ENCODE measurements around the gene CYTH2.
"Not testable (repeated sequence)": the region's sequence is repeated elsewhere in the genome, so short reads cannot be mapped to it uniquely, and the experiment has no call there.

Gene CYTH2

DNA sequence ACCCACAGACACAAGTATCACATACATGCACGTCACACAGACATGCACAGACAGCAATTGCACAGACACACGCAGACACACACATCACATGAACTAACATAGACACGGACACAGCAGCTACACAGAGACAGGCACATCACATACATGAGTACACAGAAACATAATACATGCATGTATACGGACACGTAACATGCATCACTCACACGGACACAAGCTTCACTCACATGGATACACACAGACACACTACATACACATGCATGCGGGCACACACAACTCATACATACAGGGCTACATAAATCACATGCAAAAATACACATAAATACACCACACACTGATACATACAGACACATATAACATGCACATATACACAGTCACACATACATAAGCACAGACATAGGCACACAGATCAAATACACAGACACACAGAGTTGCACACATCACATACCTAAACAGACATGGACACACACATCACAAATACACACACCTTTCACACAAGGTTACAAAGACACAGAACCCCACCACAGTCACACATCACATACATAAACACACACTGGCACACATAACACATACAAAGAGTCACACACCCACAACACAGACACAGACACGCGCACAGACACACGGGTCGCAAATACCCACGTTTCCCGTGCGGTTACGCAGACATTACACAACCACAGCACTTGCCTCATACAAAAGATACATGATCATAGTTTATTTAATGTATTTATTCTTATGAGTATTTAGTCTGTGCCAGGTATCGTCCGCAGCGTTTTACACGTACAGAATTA is 43.5 kb downstream of the CYTH2 start:
- no peak for DNase-seq

DNA sequence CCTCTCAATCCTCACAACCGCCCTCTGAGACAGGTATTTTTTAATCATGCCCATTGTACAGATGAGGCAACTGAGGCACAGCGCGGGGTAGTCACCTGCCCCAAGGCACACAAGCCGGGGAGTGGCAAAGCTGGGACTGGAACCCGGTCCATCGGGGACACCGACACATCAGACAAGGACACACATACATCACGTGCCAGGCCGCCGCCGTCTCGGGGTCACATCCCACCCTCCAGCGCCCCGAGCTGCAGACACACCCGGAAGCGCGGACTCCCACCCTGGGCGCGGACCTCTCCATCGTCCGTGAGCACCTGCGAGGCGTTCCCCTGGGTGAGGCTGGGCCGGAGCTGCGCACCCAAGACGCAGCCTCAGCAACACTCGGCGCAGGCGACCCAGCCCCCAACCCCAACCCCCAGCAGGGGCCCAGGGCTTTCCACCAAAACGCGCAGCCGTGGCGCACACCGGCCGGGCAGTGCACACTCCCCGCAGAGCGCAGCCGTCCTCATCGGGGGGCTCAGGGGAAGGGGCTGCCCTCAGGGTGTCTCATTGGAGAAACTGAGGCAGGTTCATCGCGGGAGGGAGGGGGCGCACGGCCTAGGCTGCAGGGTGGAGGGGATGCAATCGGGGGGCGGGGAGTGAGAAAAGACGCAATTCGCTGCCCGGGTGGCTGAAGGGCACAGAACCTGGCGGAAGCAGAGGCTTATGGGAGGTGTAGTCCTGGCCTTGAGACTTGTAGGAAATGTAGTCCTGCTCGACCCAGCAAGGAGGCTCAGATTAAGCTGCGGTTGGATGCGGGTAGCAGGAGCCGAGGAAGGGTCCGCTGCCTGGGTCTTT is 44.3 kb downstream of the CYTH2 start:
- peak; percentile 57 for DNase-seq

DNA sequence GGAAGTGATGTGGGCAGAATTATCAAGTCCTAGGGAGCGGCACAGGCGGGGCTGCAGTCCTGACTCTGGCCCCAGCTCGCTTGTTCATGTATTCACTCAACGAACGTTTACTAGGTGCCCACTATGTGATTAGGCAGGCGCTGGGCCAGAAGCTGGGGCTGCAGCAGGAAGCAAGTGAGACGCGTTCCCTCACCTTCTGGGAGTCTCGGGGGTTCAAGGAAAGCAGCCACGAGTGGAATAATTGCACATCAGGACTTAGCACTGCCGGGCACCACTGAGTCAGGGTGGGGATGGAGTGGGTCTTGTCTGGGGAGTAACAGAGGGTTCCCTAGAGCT is 44.9 kb downstream of the CYTH2 start:
- no peak for DNase-seq

DNA sequence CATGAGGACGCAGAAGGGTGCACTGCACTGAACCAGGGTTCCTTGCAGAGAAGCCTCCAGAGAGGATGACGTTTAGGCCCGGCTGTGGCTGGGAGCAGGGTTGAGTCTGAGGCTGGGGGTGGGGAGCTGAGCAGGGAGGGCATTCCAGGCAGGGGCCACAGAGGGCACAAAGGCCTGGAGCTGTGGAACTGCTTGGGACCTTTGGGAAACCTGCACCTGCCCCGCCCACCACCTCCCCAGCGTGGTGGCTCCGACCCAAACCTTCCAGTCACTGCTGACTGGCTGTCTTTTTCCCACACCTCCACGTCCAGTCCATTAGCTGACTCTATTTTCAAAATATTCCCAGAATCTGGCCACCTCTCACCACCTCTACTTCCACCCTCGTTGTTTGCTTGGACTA is 47.4 kb downstream of the CYTH2 start:
- DNase-seq: no peak

GRCh38 chr19:48518207-48518606 is 49.0 kb downstream of the CYTH2 start:
- no peak for DNase-seq

GRCh38 chr19:48519426-48519825 is 50.3 kb downstream of the CYTH2 start:
- DNase-seq: not testable (repeated sequence)

DNA sequence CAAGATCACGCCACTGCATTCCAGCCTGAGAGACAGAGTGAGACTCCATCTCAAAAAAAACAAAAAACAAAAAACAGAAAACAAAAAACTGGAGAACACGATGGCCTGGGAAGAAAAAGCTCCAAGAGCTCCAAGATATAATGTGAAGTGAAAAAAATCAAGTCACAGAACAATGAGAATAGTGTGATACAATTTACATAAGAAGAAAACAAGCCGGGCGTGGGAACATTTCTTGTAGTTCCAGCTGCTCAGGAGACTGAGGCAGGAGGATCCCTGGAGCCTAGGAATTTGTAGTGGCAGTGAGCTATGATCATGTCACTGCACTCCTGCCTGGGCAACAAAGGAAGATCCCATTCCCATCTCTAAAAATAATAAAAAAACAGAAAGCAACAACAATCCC is 51.0 kb downstream of the CYTH2 start:
- DNase-seq: no peak

DNA sequence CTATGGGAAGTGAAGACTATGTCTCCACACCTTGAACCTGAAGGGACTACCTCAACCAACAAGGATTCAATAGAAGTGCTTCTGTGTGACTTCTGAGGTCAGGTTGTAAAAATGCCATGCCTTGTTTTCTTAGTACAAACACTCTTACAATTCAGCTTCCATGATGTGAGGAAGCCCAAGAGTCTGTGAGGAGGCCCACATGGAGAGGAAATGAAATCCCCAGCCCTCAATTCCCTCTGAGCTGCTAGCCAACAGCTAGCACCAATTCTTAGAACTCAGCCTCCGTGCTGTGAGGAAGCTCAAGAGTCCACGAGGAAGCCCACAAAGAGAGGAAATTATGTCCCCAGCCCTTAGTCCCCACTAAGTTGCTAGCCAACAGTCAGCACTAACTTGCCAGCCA is 55.1 kb downstream of the CYTH2 start:
- DNase-seq: no peak

DNA sequence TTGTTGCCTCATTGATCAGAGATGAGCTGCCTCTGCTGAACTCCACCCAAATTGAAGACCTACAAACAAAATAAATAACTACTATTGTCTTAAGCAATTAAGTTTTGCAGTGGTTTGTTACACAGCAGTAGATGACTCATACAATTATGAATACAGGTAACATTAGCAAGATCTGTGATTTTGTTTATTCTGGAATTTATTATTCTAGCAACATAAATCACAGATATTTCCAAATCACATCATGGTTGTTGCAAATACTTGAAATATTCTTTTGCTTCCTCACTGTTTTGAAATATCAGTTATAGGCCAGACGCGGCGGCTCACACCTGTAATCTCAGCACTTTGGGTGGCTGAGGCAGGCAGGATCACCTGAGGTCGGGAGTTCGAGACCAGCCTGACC is 55.6 kb downstream of the CYTH2 start:
- no peak for DNase-seq

DNA sequence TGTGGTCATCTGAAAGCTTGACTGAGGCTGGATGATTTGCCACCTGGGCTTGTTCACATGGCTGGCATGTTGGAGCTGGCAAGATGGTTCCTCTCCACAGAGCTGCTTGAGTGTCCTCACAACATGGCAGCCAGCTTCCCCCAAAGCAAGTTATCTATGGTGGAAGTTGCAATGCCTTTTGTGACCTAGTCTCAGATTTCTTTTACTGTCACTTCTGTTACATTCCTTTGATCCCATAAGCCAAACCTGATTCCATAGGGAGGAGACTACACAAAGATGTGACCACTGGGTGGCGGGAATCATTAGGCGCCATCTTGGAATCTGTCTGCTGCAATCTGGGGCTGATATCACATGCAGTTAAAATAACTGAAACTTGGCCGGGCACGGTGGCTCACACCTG is 60.0 kb downstream of the CYTH2 start:
- no peak for DNase-seq

DNA sequence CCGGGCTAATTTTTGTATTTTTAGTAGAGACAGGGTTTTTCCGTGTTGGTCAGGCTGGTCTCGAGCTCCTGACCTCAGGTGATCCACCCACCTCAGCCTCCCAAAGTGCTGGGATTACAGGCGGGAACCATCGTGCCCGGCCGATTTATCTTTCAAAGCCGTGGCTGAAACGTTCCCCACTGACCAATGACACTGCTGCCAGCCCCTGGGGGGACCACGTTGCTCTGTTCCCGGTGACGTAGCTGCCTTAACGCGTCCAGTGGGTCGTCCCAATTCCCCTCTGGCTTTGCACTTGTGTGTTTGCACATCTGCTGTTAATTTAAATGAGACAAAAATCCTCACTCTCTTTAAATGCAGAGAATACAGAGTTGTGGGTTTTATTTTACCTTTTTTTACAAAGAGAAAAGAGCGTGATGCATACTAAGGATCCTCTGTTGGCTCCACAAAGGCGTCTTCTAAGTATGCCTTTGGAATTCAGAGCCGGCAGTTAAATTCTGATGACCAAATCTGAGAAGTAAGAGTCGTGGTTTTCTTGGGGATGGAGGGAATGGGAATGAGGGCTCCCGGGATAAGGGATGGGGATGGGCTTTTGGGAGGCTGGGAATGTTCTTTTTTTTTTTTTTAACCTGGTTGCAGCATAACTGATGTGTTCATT is 61.0 kb downstream of the CYTH2 start:
- no peak for DNase-seq

- DNase-seq: no peak
Measured at GRCh38 chr19:48530770-48531169, 61.6 kb downstream of the CYTH2 start.
